Bronchial epithelial cell (primary cell): ENCODE results near the gene HMX1. TPM values are rescaled to one million over a fixed set of nuclear protein-coding genes. Genes with fewer than 3 reads are reported as not detected.

Experiments used
- DNase-seq: peaks from one replicate; pipeline ENCODE4 v3.0.0-alpha.2; 2010; ENCODE audit warnings: low read depth
- FAIRE-seq: peaks from 2 replicates; lab custom pipeline; 2011; peaks lifted over from hg19 to GRCh38; lab: Jason Lieb, UNC
- H3K27me3 ChIP-seq: 2 replicates; pipeline ENCODE4 v1.5.1; 2011; ENCODE audit warnings: low read length; ENCODE audit not compliant: control insufficient read depth, insufficient read depth
- H3K36me3 ChIP-seq: 2 replicates; pipeline ENCODE4 v1.5.1; 2011; ENCODE audit warnings: low read length; ENCODE audit not compliant: control insufficient read depth, insufficient read depth
- H3K4me3 ChIP-seq: 2 replicates; pipeline ENCODE4 v1.5.1; 2011; ENCODE audit warnings: mild to moderate bottlenecking, low read depth, low read length, control low read depth
- total RNA-seq: library from RNA; depleted of rRNA; stranded (reverse); fragments of >200 nt; gene quantifications from 2 replicates; pipeline ENCODE4 v1.2.1, GENCODE V29; 2014
- TF ChIP-seq, protein P1 (sequence below): IDR thresholded peaks from 2 replicates; pipeline ENCODE4 v1.5.1; 2011; ENCODE audit warnings: mild to moderate bottlenecking, moderate library complexity, low read length, control low read depth, inconsistent platforms; ENCODE audit not compliant: insufficient read depth, severe bottlenecking

The HMX1 gene
- total RNA-seq, 1 donor from 2014 or later, result not detected

DNA sequence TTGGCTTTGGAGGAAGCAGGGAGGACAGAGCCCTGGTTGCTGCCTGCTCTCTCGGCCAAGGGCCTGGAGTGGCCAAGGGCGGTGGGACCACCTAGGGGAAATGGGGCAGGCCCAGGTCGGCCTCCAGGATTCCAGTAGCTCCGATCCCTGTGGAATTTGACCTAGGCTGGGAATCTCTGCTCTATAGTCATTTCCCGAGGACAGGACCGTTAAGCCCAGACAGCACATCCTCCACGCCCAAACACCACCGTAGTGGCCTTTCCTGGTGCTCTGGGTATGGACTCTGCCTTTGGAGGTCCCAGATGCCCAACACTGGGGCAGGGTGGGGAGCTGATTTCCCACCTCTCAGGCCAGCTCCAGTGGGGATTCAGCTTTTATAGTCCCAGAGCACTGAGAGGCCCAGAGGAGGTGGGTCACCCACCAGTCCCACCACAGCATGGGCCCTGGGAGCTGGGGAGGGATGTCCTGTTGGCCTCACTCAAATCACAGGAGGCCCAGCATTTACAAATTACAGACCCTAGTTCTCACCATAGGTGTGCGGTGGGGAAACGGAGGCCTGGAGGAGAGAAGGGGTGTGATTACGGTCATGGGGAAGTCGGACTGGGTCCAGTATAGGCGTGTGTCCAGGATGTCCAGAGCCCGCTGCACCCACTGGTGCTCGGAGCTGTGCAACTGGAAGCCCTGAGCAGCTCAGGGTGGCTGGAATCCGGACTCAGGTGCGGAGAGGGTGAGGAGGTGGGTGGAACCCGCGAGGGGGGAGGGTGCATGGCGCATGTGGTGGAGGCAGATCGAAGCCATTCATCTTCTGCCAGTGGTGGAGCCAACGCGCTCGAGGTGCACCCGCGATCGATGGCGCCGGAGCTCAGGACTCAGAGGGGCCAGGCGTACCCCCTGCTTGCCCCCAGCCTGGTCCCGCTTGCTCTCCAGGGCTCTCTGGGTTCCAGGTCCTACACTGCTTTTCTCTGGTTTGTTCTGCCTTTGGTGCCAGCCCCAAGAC, 7.7 kb downstream of the HMX1 start:
- Histone ChIP-seq H3K36me3 (no peaks in the 10 kb centered on the region), H3K4me3 (no peak overlapping the region), H3K27me3 (peaks cover 75% of the 10 kb centered on the region)
- DNase-seq (no peak), FAIRE-seq (no peak)
- TF ChIP-seq, protein P1, sequence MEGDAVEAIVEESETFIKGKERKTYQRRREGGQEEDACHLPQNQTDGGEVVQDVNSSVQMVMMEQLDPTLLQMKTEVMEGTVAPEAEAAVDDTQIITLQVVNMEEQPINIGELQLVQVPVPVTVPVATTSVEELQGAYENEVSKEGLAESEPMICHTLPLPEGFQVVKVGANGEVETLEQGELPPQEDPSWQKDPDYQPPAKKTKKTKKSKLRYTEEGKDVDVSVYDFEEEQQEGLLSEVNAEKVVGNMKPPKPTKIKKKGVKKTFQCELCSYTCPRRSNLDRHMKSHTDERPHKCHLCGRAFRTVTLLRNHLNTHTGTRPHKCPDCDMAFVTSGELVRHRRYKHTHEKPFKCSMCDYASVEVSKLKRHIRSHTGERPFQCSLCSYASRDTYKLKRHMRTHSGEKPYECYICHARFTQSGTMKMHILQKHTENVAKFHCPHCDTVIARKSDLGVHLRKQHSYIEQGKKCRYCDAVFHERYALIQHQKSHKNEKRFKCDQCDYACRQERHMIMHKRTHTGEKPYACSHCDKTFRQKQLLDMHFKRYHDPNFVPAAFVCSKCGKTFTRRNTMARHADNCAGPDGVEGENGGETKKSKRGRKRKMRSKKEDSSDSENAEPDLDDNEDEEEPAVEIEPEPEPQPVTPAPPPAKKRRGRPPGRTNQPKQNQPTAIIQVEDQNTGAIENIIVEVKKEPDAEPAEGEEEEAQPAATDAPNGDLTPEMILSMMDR, result no peak

DNA sequence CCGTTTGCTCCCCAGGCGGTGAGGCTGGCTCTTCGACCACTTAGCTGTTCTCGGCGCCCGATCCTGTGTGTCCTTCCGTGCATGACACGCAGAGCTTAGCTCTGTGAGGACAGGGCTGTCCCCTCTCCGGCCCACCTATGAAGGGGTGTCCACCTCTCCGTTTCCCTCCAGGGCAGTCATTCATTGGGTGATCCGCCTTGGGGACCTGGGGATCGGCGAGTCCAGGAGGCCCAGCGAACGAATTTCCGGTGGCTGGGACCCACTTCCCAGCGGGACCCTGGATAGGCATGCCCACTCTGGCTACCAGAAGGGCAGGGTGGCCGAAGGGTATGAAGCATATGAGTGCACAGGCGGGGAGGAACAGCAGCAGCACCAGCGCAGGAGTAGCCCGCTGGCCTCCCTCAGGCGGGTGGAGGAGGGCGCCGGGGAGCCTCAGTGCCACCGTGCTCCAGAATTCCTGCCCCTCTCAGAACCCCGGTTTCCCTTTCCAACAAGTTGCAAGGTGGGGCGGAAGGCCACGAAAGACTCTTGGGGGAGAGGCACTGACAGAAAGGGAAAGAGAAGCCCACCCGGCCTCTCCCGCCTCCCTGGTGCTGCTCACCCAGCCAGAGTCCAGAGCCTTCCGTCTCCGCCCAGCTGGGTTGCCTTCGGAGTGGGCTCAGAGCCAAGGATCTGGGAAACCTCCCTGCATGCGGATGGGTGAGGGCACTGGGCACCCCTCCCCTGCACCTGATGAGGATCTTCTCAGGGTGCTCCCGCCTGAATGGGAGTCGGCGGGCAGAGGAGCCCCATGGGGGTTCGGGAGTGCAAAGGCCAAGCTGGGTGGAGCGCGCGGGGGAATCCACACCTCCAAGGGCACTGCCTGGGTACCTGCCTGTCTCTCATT, 8.6 kb downstream of the HMX1 start:
- peaks cover 76% of the 10 kb centered on the region for H3K27me3 ChIP-seq
- DNase-seq, result no peak
- FAIRE-seq, result no peak
- H3K36me3 ChIP-seq, result no peaks in the 10 kb centered on the region
- H3K4me3 ChIP-seq, result no peak overlapping the region
- TF ChIP-seq, protein P1, result no peak

DNA sequence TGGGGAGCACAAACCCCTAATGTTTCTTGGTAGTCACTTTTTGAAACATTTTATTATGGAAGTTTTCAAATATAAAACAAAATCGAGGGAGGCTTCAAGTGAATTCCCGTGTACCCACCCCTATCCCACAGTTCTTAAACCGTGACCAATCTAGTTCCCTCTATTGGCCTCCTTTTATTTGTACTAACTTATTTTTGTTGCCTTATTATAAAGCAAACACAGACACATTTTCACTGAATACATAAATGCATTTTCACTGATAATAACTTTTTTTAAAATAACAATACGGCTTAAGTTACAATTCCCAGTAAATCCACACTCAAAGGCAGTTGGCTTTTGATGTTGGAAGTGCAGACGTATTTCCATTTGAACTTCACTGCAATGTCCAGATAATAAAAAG, 9.3 kb downstream of the HMX1 start:
- Histone ChIP-seq H3K4me3 (no peak overlapping the region), H3K27me3 (peaks cover 78% of the 10 kb centered on the region), H3K36me3 (no peaks in the 10 kb centered on the region)
- FAIRE-seq (no peak), DNase-seq (no peak)
- TF ChIP-seq, protein P1, result no peak

DNA sequence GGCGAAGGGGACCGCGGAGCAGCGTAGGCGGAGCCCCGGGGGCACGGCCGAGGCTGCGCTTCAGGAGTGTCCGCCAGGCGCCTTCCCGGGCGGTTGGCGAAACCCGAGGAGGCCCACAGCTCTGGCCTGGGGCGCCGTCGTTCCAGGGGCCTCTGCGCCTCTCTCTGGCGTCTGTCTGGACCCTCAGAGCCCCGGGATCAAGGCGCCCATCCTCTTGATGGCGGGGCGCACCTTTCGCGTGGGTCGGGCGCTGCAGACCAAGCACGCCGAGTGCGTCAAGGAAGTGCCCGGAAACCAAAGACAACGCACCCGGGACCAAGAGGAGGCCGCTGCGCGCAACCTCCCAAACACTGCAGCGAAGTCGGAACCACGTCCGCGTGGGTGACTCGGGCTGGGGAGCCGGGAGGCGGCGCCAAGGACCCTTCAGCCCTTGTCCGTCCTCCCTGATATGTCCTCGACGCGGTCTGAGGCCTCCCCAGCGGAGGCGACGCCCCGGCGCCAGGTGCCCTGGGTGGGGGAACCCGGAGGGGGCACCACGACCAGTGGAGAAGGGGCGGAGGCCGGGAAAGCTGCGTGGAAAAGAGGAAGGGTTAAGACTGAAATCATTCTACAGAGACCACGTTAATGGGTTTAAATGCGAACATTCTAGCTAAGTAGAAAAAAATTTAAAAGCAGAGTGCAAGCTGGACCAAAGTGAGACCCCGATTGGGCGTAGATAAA, 9.9 kb downstream of the HMX1 start:
- TF ChIP-seq, protein P1, result no peak
- no peak for FAIRE-seq

DNA sequence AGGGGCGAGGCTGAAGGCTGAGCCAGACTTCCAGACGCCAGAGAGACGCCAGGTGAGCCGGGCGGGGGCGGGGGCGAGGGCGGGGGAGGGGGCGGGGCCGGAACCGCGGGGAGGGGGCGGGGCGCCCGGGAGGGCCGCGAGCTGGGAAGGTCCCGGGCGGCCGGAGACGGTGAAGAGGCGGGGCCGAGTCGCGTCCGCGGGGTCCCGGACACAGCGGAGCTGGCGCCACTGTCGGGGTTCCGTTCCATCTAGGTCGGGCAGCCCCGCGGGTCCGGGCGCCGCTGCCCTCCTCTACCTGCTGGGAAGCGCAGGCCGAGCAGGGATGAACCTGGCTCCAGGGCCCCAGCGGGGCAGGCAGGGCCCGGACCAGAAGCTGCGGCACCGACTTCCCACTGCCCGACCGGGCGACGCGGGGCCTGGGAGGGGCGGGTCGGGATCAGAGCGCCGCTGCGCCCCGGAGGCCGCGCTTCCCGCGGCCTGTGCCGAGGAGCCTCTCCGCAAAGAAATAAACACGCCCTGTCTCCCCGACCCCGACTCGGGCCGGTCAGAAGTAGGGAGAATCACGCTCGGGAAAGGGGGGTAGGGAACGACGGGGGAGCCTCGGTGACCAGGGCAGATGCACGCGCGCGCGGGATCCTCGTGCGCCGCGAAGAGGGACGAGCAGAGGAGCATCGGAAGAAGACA, 10.6 kb downstream of the HMX1 start:
- no peak for DNase-seq
- TF ChIP-seq, protein P1, result no peak
- no peak for FAIRE-seq
- H3K36me3 ChIP-seq, result no peaks in the 10 kb centered on the region
- no peak overlapping the region for H3K4me3 ChIP-seq
- peaks cover 72% of the 10 kb centered on the region for H3K27me3 ChIP-seq

More for the DNA sequence above, 9.9 kb downstream of the HMX1 start:
- Histone ChIP-seq H3K27me3 (peaks cover 79% of the 10 kb centered on the region), H3K4me3 (no peak overlapping the region), H3K36me3 (no peaks in the 10 kb centered on the region)
- no peak for DNase-seq
